H9 (cell line): ENCODE data around the gene OLIG1. TPM values are rescaled to one million over a fixed set of nuclear protein-coding genes. Genes with fewer than 3 reads are reported as not detected.

Experiments used
- DNase-seq: peaks from one replicate; pipeline ENCODE4 v3.0.0-alpha.2; 2017
- H2AFZ ChIP-seq: one replicate; pipeline ENCODE4 v1.6.1; 2013; ENCODE audit warnings: mild to moderate bottlenecking, low read length, control low read depth, moderate library complexity
- H2AK5ac ChIP-seq: 2 replicates; pipeline ENCODE4 v1.6.1; 2013; ENCODE audit warnings: low read length, control low read depth, mixed read lengths; ENCODE audit not compliant: insufficient read length
- H2BK120ac ChIP-seq: one replicate; pipeline ENCODE4 v1.6.1; 2013; ENCODE audit warnings: low read depth, mild to moderate bottlenecking, low read length, control low read depth, inconsistent platforms; ENCODE audit not compliant: poor library complexity, severe bottlenecking
- H2BK12ac ChIP-seq: 2 replicates; pipeline ENCODE4 v1.6.1; 2013; ENCODE audit warnings: low read length, control low read depth, mixed read lengths, low read depth; ENCODE audit not compliant: insufficient read length
- H2BK15ac ChIP-seq: 2 replicates; pipeline ENCODE4 v1.6.1; 2013; ENCODE audit warnings: low read depth, low read length, control low read depth
- H2BK20ac ChIP-seq: one replicate; pipeline ENCODE4 v1.6.1; 2013; ENCODE audit warnings: low read depth, mild to moderate bottlenecking, low read length, control low read depth, inconsistent platforms; ENCODE audit not compliant: poor library complexity, severe bottlenecking
- H2BK5ac ChIP-seq: 2 replicates; pipeline ENCODE4 v1.6.1; 2013; ENCODE audit warnings: low read length, control low read depth, mixed read lengths; ENCODE audit not compliant: insufficient read length
- H3K14ac ChIP-seq: 2 replicates; pipeline ENCODE4 v1.6.1; 2013; ENCODE audit warnings: low read length, control low read depth; ENCODE audit not compliant: insufficient read depth
- H3K18ac ChIP-seq: 2 replicates; pipeline ENCODE4 v1.6.1; 2013; ENCODE audit warnings: low read depth, mild to moderate bottlenecking, mixed read lengths, low read length, control low read depth; ENCODE audit not compliant: insufficient read length
- H3K23ac ChIP-seq: 2 replicates; pipeline ENCODE4 v1.6.1; 2013; ENCODE audit warnings: low read length, control low read depth, mixed read lengths, low read depth; ENCODE audit not compliant: insufficient read length
- H3K23me2 ChIP-seq: 2 replicates; pipeline ENCODE4 v1.6.1; 2013; ENCODE audit warnings: low read depth, mild to moderate bottlenecking, mixed read lengths, low read length, control low read depth; ENCODE audit not compliant: insufficient read length, poor library complexity, severe bottlenecking
- H3K27ac ChIP-seq: 2 replicates; pipeline ENCODE4 v1.5.1; 2013; ENCODE audit warnings: low read length, control low read depth, mixed read lengths, low read depth; ENCODE audit not compliant: insufficient read length
- H3K27me3 ChIP-seq: 2 replicates; pipeline ENCODE4 v1.6.1; 2013; ENCODE audit warnings: low read length, control low read depth, inconsistent platforms; ENCODE audit not compliant: insufficient read depth
- H3K4ac ChIP-seq: 2 replicates; pipeline ENCODE4 v1.6.1; 2013; ENCODE audit warnings: low read depth, mild to moderate bottlenecking, control low read depth, inconsistent platforms, low read length, moderate library complexity
- H3K4me1 ChIP-seq: 2 replicates; pipeline ENCODE4 v1.6.1; 2013; ENCODE audit warnings: low read length, control low read depth, inconsistent platforms; ENCODE audit not compliant: insufficient read depth
- H3K4me2 ChIP-seq: 2 replicates; pipeline ENCODE4 v1.6.1; 2013; ENCODE audit warnings: low read length, control low read depth, mixed read lengths; ENCODE audit not compliant: insufficient read length, insufficient read depth
- H3K56ac ChIP-seq: 2 replicates; pipeline ENCODE4 v1.6.1; 2013; ENCODE audit warnings: low read depth, mild to moderate bottlenecking, mixed read lengths, low read length, control low read depth; ENCODE audit not compliant: insufficient read length
- H3K79me1 ChIP-seq: 2 replicates; pipeline ENCODE4 v1.6.1; 2013; ENCODE audit warnings: low read depth, mild to moderate bottlenecking, moderate library complexity, low read length, control low read depth, inconsistent platforms; ENCODE audit not compliant: insufficient read depth, poor library complexity, severe bottlenecking
- H3K79me2 ChIP-seq: 2 replicates; pipeline ENCODE4 v1.6.1; 2013; ENCODE audit warnings: low read length, control low read depth, inconsistent platforms; ENCODE audit not compliant: insufficient read depth
- H3K9ac ChIP-seq: 2 replicates; pipeline ENCODE4 v1.6.1; 2013; ENCODE audit warnings: low read length, control low read depth, mixed read lengths; ENCODE audit not compliant: insufficient read length; ENCODE audit errors: extremely low read depth
- H3K9me3 ChIP-seq: one replicate; pipeline ENCODE4 v1.6.1; 2013; ENCODE audit warnings: low read depth, low read length, inconsistent platforms; ENCODE audit not compliant: control insufficient read depth
- H3T11ph ChIP-seq: one replicate; pipeline ENCODE4 v1.6.1; 2013; ENCODE audit warnings: mild to moderate bottlenecking, low read length, control low read depth, inconsistent platforms
- H4K20me1 ChIP-seq: one replicate; pipeline ENCODE4 v1.6.1; 2013; ENCODE audit not compliant: control insufficient read depth, insufficient read length, insufficient read depth
- H4K5ac ChIP-seq: 2 replicates; pipeline ENCODE4 v1.6.1; 2013; ENCODE audit warnings: low read depth, mild to moderate bottlenecking, mixed read lengths, low read length, control low read depth; ENCODE audit not compliant: insufficient read length
- H4K8ac ChIP-seq: replicated peaks from 2 replicates; pipeline ENCODE4 v1.6.1; 2013; ENCODE audit warnings: low read length, control low read depth, mixed read lengths, low read depth; ENCODE audit not compliant: insufficient read length
- H4K91ac ChIP-seq: 2 replicates; pipeline ENCODE4 v1.6.1; 2013; ENCODE audit warnings: low read depth, mild to moderate bottlenecking, moderate library complexity, mixed read lengths, low read length, control low read depth; ENCODE audit not compliant: insufficient read length
- H3K27ac Mint-ChIP-seq, 3 experiments: 2 replicates in 2 of 3; 3 replicates in 1 of 3; pipeline ENCODE4 v1.8.0; 2020 to 2021; ENCODE audit warnings: mixed read lengths in 3 of 3, mild to moderate bottlenecking in 1 of 3, moderate library complexity in 1 of 3
- H3K27me3 Mint-ChIP-seq: 2 replicates; pipeline ENCODE4 v1.8.0; 2021; ENCODE audit warnings: low read depth, mild to moderate bottlenecking, moderate library complexity, mixed read lengths
- H3K36me3 Mint-ChIP-seq, 3 experiments: 2 replicates in 2 of 3; 3 replicates in 1 of 3; pipeline ENCODE4 v1.8.0; 2020 to 2021; ENCODE audit warnings: low read depth in 3 of 3, mixed read lengths in 3 of 3; ENCODE audit not compliant: insufficient read depth in 1 of 3
- H3K4me1 Mint-ChIP-seq, 2 experiments: 2 replicates each; pipeline ENCODE4 v1.8.0; 2020; ENCODE audit warnings: mixed read lengths in 2 of 2
- H3K4me3 Mint-ChIP-seq, 2 experiments: 2 replicates in 1 of 2; 3 replicates in 1 of 2; pipeline ENCODE4 v1.8.0; 2020 to 2021; ENCODE audit warnings: mild to moderate bottlenecking in 2 of 2, mixed read lengths in 2 of 2, moderate library complexity in 1 of 2
- H3K9me3 Mint-ChIP-seq, 2 experiments: 2 replicates in 1 of 2; 3 replicates in 1 of 2; pipeline ENCODE4 v1.8.0; 2020; ENCODE audit warnings: mild to moderate bottlenecking in 2 of 2, mixed read lengths in 2 of 2, moderate library complexity in 1 of 2
- CTCF ChIP-seq: fragments of 200-600 bp; sonication (generic); conservative IDR thresholded peaks from 3 replicates; pipeline ENCODE4 v1.8.0; 2021; ENCODE audit warnings: antibody characterized with exemption, mild to moderate bottlenecking
- WGBS: extraction: QIAGEN DNeasy Blood & Tissue Kit; methylation state at CpG from one replicate; pipeline ENCODE4 v1.1.7; 2013; ENCODE audit warnings: missing lambda C conversion rate, low lambda C conversion rate, mixed read lengths; ENCODE audit not compliant: insufficient read length; ENCODE audit errors: extremely low coverage; 5-methylcytosine and 5-hydroxymethylcytosine counted together
- total RNA-seq: library from RNA; stranded (reverse); gene quantifications from 2 replicates; pipeline ENCODE4 v1.2.1, GENCODE V29; 2021

Gene OLIG1
- total RNA-seq, 1 experiment from 2014 or later = 0.31 TPM

GRCh38 chr21:33020558-33021100, 49.3 kb upstream of the OLIG1 start:
- no peak overlapping the region for H3K18ac ChIP-seq
- no peak overlapping the region for H3K27ac ChIP-seq
- no peak overlapping the region for H3K14ac ChIP-seq
- no peak overlapping the region for H2BK12ac ChIP-seq
- H3K9me3 ChIP-seq = no peaks in the 10 kb centered on the region
- DNase-seq = no peak
- H2AK5ac ChIP-seq = no peak overlapping the region
- Mint-ChIP-seq H3K4me1 (peaks cover 22 to 44% of the 10 kb centered on the region in 2 experiments), H3K36me3 (no peaks in the 10 kb centered on the region; a peak in 2 of 7 replicates), H3K27me3 (peaks cover 100% of the 10 kb centered on the region), H3K4me3 (peak overlapping the region; percentile 49 to 75), H3K9me3 (peaks cover 2 to 5% of the 10 kb centered on the region in 2 experiments; a peak in 3 of 5 replicates), H3K27ac (no peak overlapping the region)
- H3K4me2 ChIP-seq = peak overlapping the region; percentile 47
- no peak overlapping the region for H3K23ac ChIP-seq
- H4K5ac ChIP-seq = no peak overlapping the region
- no peaks in the 10 kb centered on the region for H3K79me1 ChIP-seq
- no peaks in the 10 kb centered on the region for H3K79me2 ChIP-seq
- H4K20me1 ChIP-seq = no peaks in the 10 kb centered on the region
- no CpG with 5 or more reads among the region's 16 CpGs for WGBS
- no peak overlapping the region for H4K91ac ChIP-seq
- no peak overlapping the region for H3T11ph ChIP-seq
- no peak overlapping the region for H2BK5ac ChIP-seq
- no peak overlapping the region for H3K56ac ChIP-seq
- no peak overlapping the region for H2BK120ac ChIP-seq
- TF ChIP-seq CTCF = no peak
- no peak overlapping the region for H2BK20ac ChIP-seq
- peaks cover 15% of the 10 kb centered on the region for H3K23me2 ChIP-seq
- H3K9ac ChIP-seq = no peak overlapping the region
- no peak overlapping the region for H2AFZ ChIP-seq
- H4K8ac ChIP-seq = no peak overlapping the region
- no peak overlapping the region for H3K4ac ChIP-seq
- H3K4me1 ChIP-seq = no peaks in the 10 kb centered on the region
- peaks cover 71% of the 10 kb centered on the region for H3K27me3 ChIP-seq
- no peak overlapping the region for H2BK15ac ChIP-seq
